Cardiac muscle cell (in vitro differentiated cells and primary cell): ENCODE measurements around the gene SETX. TPM values are rescaled to one million over a fixed set of nuclear protein-coding genes. Genes with fewer than 3 reads are reported as not detected.
A peak's percentile ranks its signal among the peaks of the same experiment; 100 is the strongest.

Experiments
- DNase-seq, 2 donors: peaks; one replicate each; pipeline versions ENCODE4 v3.0.0 to v3.0.0-alpha.2; 2010 to 2017; ENCODE audit warnings: low read depth in 1 of 2, low spot score in 1 of 2
- H3K27ac ChIP-seq: fragments of 200-600 bp; sonication (generic); 2 replicates; pipeline ENCODE4 v1.5.1; 2016
- H3K27me3 ChIP-seq: fragments of 200-600 bp; sonication (generic); 2 replicates; pipeline ENCODE4 v1.6.0; 2016; ENCODE audit warnings: control low read depth
- H3K36me3 ChIP-seq: fragments of 200-600 bp; sonication (generic); 2 replicates; pipeline ENCODE4 v1.5.1; 2016; ENCODE audit warnings: control low read depth
- H3K4me1 ChIP-seq: fragments of 200-600 bp; sonication (generic); 2 replicates; pipeline ENCODE4 v1.8.1; 2017; ENCODE audit warnings: low read depth, mild to moderate bottlenecking, mixed run types
- H3K4me3 ChIP-seq: fragments of 200-600 bp; sonication (generic); 2 replicates; pipeline ENCODE4 v1.5.1; 2016; ENCODE audit warnings: mild to moderate bottlenecking
- H3K9me3 ChIP-seq: fragments of 200-600 bp; sonication (generic); 2 replicates; pipeline ENCODE4 v1.5.1; 2017; ENCODE audit warnings: low read depth, mild to moderate bottlenecking, control low read depth
- polyA plus RNA-seq: library from polyadenylated mRNA; unstranded; fragments of >200 nt; fragmentation: Nextera tagmentation; extraction: Ambion mirVana; gene quantifications from 2 replicates; pipeline ENCODE4 v1.2.1, GENCODE V29; 2016
- total RNA-seq: library from RNA; depleted of rRNA; stranded (reverse); fragments of >200 nt; gene quantifications from 2 replicates; pipeline ENCODE4 v1.2.3, GENCODE V29; 2016
- TF ChIP-seq, protein P1 (sequence below): IDR thresholded peaks from 2 replicates; pipeline ENCODE4 v1.5.1; 2012; ENCODE audit warnings: low read depth, mild to moderate bottlenecking, low read length

SETX gene
- total and polyA plus RNA-seq, 2 experiments from 2014 or later: 16.2 to 34.0 TPM

DNA sequence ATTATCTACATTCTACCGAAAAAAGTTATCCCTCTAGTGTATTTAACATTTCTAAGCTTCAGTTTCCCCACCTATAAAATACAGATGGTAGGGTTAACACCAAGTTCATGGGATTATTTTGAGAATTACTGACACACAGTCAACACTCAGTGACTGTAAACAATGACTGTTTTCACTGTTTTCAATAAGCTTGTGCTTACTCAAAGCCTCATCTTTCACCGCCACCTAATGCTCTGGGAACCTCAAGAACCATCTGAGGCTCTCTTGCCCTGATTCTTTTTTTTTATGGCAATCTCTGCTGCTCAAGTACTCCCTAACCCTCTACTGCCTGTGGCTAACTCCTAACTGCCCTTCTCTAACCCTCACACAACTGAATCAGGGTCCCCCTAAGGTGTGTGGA is 59.6 kb downstream of the SETX start:
- H3K4me3 ChIP-seq: no peak overlapping the region
- H3K27ac ChIP-seq: peak overlapping the region; percentile 27
- peaks cover 44% of the 10 kb centered on the region for H3K36me3 ChIP-seq
- TF ChIP-seq, protein P1, sequence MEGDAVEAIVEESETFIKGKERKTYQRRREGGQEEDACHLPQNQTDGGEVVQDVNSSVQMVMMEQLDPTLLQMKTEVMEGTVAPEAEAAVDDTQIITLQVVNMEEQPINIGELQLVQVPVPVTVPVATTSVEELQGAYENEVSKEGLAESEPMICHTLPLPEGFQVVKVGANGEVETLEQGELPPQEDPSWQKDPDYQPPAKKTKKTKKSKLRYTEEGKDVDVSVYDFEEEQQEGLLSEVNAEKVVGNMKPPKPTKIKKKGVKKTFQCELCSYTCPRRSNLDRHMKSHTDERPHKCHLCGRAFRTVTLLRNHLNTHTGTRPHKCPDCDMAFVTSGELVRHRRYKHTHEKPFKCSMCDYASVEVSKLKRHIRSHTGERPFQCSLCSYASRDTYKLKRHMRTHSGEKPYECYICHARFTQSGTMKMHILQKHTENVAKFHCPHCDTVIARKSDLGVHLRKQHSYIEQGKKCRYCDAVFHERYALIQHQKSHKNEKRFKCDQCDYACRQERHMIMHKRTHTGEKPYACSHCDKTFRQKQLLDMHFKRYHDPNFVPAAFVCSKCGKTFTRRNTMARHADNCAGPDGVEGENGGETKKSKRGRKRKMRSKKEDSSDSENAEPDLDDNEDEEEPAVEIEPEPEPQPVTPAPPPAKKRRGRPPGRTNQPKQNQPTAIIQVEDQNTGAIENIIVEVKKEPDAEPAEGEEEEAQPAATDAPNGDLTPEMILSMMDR: no peak
- no peaks in the 10 kb centered on the region for H3K9me3 ChIP-seq
- no peak for DNase-seq
- peaks cover 13% of the 10 kb centered on the region for H3K4me1 ChIP-seq
- no peaks in the 10 kb centered on the region for H3K27me3 ChIP-seq

DNA sequence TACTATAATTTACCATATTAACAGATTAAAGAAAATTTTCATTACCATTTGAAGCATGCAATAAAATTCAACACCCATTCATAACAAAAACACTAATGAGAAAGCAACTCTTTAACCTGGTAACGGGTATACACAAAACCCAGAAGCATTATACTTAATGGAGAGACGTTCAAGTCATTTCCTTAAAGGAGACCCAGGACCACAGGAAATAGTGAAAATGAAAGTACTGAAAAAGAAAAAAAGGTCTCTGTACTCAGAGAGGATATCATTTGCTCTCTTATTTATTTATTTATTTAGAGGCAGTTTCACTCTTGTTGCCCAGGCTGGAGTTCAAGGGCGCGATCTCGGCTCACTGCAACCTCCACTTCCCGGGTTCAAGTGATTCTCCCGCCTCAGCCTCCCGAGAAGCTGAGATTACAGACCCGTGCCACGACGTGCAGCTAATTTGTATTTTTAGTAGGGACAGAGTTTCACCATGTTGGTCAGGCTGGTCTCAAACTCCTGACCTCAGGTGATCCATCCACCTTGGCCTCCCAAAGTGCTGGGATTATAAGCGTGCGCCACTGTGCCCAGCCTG is 61.6 kb downstream of the SETX start:
- Histone ChIP-seq H3K36me3 (peaks cover 27% of the 10 kb centered on the region), H3K9me3 (no peaks in the 10 kb centered on the region), H3K4me3 (no peak overlapping the region), H3K27me3 (no peaks in the 10 kb centered on the region), H3K27ac (no peak overlapping the region), H3K4me1 (peaks cover 29% of the 10 kb centered on the region)
- no peak for DNase-seq
- TF ChIP-seq, protein P1: no peak

DNA sequence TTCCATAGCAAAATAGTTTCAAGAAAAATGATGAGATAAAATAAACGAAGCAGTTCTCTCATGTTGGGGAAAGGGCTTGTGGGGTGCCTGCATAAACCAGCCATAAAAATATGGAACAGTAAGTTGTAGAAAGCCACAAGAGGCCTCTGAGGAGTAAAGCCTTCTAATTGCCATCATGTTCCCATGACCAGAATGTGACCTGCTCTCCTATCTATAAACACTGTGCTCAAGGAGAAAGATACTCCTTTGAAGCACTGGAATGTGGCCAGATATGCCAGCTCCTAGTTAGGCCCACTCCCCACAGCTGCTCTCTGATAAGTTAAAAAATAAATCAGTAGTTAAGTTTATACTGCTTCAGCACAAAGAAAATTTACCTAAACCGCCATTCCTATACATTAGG is 65.8 kb downstream of the SETX start:
- Histone ChIP-seq H3K36me3 (peaks cover 20% of the 10 kb centered on the region), H3K27me3 (no peaks in the 10 kb centered on the region), H3K27ac (peak overlapping the region; percentile 95), H3K4me1 (peaks cover 37% of the 10 kb centered on the region), H3K4me3 (no peak overlapping the region), H3K9me3 (no peaks in the 10 kb centered on the region)
- peak; percentile 6 to 85 for DNase-seq
- TF ChIP-seq, protein P1: no peak

GRCh38 chr9:132288361-132288760 is 66.4 kb downstream of the SETX start:
- Histone ChIP-seq H3K27ac (peak overlapping the region; percentile 95), H3K36me3 (peaks cover 20% of the 10 kb centered on the region), H3K27me3 (no peaks in the 10 kb centered on the region), H3K4me1 (peaks cover 43% of the 10 kb centered on the region), H3K9me3 (no peaks in the 10 kb centered on the region), H3K4me3 (no peak overlapping the region)
- DNase-seq: peak in 1 of 2 donors; percentile 41
- TF ChIP-seq, protein P1: no peak

- Histone ChIP-seq H3K27ac (peak overlapping the region; percentile 95), H3K27me3 (no peaks in the 10 kb centered on the region), H3K36me3 (peaks cover 24% of the 10 kb centered on the region), H3K4me1 (peaks cover 47% of the 10 kb centered on the region), H3K9me3 (no peaks in the 10 kb centered on the region), H3K4me3 (no peak overlapping the region)
- TF ChIP-seq, protein P1: no peak
- no peak for DNase-seq
Measured at GRCh38 chr9:132287256-132287760, 67.5 kb downstream of the SETX start.
